Gastroesophageal sphincter (tissue), 4 donors: ENCODE results near the gene CCR7. TPM values are rescaled to one million over a fixed set of nuclear protein-coding genes. Genes with fewer than 3 reads are reported as not detected.
A peak's percentile ranks its signal among the peaks of the same experiment; 100 is the strongest.

Experiments used
- ATAC-seq: fragments of 150-250 bp; one replicate; pipeline ENCODE4 v1.9.1; 2016; ENCODE audit warnings: mild to moderate bottlenecking, moderate library complexity
- H3K27ac ChIP-seq, 4 donors: fragments of 200-600 bp; sonication (generic) in 3 of 4; 1 replicate in 3 of 4; 2 replicates in 1 of 4; pipeline ENCODE4 v1.5.1; 2016 to 2019
- H3K27me3 ChIP-seq: fragments of 200-600 bp; sonication (generic); one replicate; pipeline ENCODE4 v1.5.1; 2019
- H3K36me3 ChIP-seq, 2 donors: fragments of 200-600 bp; sonication (generic); one replicate each; pipeline ENCODE4 v1.5.1; 2019; ENCODE audit warnings: control low read depth in 1 of 2
- H3K4me1 ChIP-seq, 3 donors: fragments of 200-600 bp; sonication (generic); 1 replicate in 2 of 3; 2 replicates in 1 of 3; pipeline ENCODE4 v1.5.1; 2016 to 2019; ENCODE audit warnings: control low read depth in 2 of 3
- H3K4me3 ChIP-seq, 2 donors: fragments of 200-600 bp; sonication (generic); one replicate each; pipeline ENCODE4 v1.5.1; 2019; ENCODE audit warnings: mild to moderate bottlenecking in 1 of 2, moderate library complexity in 1 of 2
- H3K9me3 ChIP-seq, 3 donors: fragments of 200-600 bp; sonication (generic); one replicate each; pipeline ENCODE4 v1.5.1; 2017 to 2019; ENCODE audit warnings: control low read depth in 2 of 3
- CTCF ChIP-seq, 4 experiments: fragments of 200-600 bp in 2 of 4; fragments of 450-650 bp in 2 of 4; sonication (generic) in 1 of 4; IDR thresholded peaks; one replicate each; pipeline ENCODE4 v1.5.1; 2017 to 2019; ENCODE audit warnings: antibody characterized with exemption in 4 of 4, mild to moderate bottlenecking in 2 of 4, moderate library complexity in 2 of 4
- EP300 ChIP-seq: sonication (generic); formaldehyde crosslinking; IDR thresholded peaks from one replicate; pipeline ENCODE4 v1.6.1; 2017; ENCODE audit warnings: antibody characterized with exemption, mild to moderate bottlenecking
- POLR2A ChIP-seq, 2 donors: fragments of 450-650 bp; IDR thresholded peaks; one replicate each; pipeline ENCODE4 v1.6.1; 2017; ENCODE audit warnings: antibody characterized with exemption in 2 of 2, mild to moderate bottlenecking in 2 of 2, moderate library complexity in 1 of 2
- POLR2AphosphoS5 ChIP-seq: sonication (generic); formaldehyde crosslinking; IDR thresholded peaks from one replicate; pipeline ENCODE4 v1.6.1; 2017; ENCODE audit warnings: antibody characterized with exemption
- WGBS, 2 donors: methylation state at CpG; one replicate each; pipeline ENCODE4 v1.1.5; 2018; ENCODE audit warnings: low coverage in 1 of 2; 5-methylcytosine and 5-hydroxymethylcytosine counted together
- total RNA-seq, 4 donors: library from RNA; depleted of rRNA; stranded (reverse); fragments of >200 nt; gene quantifications; one replicate each; pipeline ENCODE4 v1.1.0, GENCODE V29; 2016

Gene CCR7
- total RNA-seq, 4 donors from 2014 or later, result 0.15 to 2.2 (median 0.35) TPM; not detected in 1

GRCh38 chr17:40535438-40535837 is 29.8 kb downstream of the CCR7 start:
- no peak for ATAC-seq
- WGBS, 2 donors, result 58 to 94% methylated on average over 3 to 4 of the region's 4 CpGs
- no peaks in the 10 kb centered on the region for H3K36me3 ChIP-seq
- no peaks in the 10 kb centered on the region for H3K9me3 ChIP-seq
- peak overlapping the region in 3 of 4 donors; percentile 58 to 88 (median 87) for H3K27ac ChIP-seq
- H3K27me3 ChIP-seq, result no peaks in the 10 kb centered on the region
- no peak overlapping the region for H3K4me3 ChIP-seq
- H3K4me1 ChIP-seq, result peaks cover 0 to 78% (median 38%) of the 10 kb centered on the region in 3 donors
- TF ChIP-seq POLR2A (IDR thresholded peaks at IDR 0.05), result no peak
- TF ChIP-seq EP300, result no peak
- TF ChIP-seq POLR2AphosphoS5, result no peak
- no peak for TF ChIP-seq CTCF (IDR thresholded peaks at IDR 0.05)

DNA sequence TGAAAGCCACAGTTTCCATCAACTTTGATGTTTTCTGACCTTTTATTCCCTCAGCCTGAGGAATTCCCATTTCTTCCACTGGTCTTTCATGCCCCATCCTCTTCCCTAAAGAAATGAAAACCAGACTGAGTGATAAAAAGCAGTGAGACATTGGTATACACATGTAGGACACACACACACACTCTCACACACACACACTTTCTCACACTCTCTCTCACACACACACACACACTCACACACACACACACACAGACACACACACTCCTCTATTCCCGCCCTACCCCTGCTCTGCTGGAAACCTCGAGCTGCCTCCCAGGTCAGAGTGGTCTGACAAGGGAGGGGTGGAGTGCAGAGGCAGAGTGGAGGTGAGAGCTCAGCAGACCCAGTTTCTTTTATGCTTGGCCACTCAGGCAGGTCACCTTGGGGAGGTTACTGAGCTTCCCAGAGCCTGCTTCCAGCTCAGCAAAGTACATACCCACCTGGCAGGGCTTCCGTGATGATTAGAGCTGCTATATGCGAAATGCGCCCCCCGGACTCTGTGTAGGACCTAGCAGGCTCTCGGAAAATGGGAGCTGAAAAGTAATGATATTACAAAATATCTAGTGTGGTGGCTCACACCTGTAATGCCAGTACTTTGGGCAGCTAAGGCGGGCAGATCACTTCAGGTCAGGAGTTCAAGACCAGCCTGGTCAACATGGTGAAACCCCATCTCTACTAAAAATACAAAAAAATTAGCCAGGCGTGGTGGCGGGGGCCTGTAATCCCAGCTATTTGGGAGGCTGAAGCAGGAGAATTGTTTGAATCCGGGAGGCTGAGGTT is 30.7 kb downstream of the CCR7 start:
- 97% methylated on average over 9 of the region's 11 CpGs; no CpG with 5 or more reads in 1 of the 2 donors for WGBS, 2 donors
- peaks cover 0 to 69% (median 36%) of the 10 kb centered on the region in 3 donors for H3K4me1 ChIP-seq
- no peak for TF ChIP-seq POLR2A (IDR thresholded peaks at IDR 0.05)
- no peak for TF ChIP-seq CTCF (IDR thresholded peaks at IDR 0.05)
- TF ChIP-seq EP300, result no peak
- TF ChIP-seq POLR2AphosphoS5, result no peak
- peak overlapping the region in 3 of 4 donors; percentile 11 to 55 (median 54) for H3K27ac ChIP-seq
- no peaks in the 10 kb centered on the region for H3K9me3 ChIP-seq
- no peaks in the 10 kb centered on the region for H3K27me3 ChIP-seq
- ATAC-seq, result no peak
- H3K4me3 ChIP-seq, result no peak overlapping the region
- no peaks in the 10 kb centered on the region for H3K36me3 ChIP-seq

DNA sequence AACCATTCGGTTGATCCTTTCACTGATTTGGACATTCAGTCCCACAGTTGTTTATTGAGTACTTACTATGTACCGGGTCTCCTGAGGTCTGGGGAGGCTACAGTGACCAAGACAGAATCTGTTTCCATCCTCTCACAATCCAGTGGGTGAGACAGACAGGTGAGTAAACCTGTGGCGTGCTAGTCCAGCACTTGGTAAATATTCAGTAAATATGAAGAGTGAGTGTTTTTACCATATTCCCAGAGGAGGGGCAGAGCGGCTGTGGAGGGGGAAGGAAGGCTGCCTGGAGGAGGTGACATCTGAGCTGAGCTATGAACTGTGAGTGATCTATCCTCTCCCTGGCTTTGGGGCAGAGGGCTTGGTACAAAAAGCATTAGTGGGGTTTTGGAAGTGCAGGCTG is 31.4 kb downstream of the CCR7 start:
- WGBS, 2 donors, result 46 to 63% methylated on average over 3 to 4 of the region's 4 CpGs
- no peaks in the 10 kb centered on the region for H3K9me3 ChIP-seq
- no peaks in the 10 kb centered on the region for H3K36me3 ChIP-seq
- H3K4me1 ChIP-seq, result peaks cover 0 to 64% (median 33%) of the 10 kb centered on the region in 3 donors
- TF ChIP-seq POLR2A (IDR thresholded peaks at IDR 0.05) (no peak), CTCF (IDR thresholded peaks at IDR 0.05) (no peak), EP300 (no peak), POLR2AphosphoS5 (no peak)
- H3K27me3 ChIP-seq, result no peaks in the 10 kb centered on the region
- peak overlapping the region in 3 of 4 donors; percentile 11 to 55 (median 54) for H3K27ac ChIP-seq
- ATAC-seq, result no peak
- no peak overlapping the region for H3K4me3 ChIP-seq

DNA sequence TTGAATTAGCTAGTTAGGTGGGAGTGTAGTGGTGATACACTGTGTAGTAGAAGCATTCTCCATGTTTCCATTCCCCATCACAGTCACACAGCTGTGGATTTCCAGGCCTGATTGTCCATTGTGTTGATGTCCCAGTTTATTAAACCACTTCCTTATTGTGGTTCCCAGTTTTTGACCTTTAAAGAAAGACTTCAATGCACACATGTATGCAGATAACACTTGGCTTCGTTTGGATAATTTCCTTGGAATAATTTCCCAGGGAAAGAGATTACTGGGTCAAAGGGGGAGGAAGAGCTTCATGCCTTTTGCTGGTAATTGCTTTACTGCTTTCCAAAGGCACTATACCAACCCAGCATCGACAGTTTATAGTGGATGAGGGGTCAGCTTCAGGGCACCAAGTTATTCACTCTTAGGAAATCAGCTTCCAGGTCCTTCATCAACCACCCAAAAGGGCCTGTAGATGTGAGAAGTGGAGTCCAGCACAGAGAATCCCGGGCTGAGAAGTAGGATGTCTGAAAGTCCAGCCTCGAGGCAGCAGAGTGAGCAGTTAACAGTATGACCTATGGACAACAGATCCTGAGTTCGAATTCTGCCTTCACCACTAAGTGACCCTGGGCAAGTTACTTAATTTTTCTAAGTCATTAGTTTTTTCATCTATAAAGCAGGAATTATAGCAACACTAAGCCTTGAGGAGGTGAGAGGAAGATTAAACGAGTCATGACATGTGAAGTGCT is 32.6 kb downstream of the CCR7 start:
- ATAC-seq, result no peak
- TF ChIP-seq POLR2A (IDR thresholded peaks at IDR 0.05), result no peak
- no peaks in the 10 kb centered on the region for H3K9me3 ChIP-seq
- no peak overlapping the region for H3K4me3 ChIP-seq
- peaks cover 0 to 53% (median 26%) of the 10 kb centered on the region in 3 donors for H3K4me1 ChIP-seq
- 44 to 50% methylated on average over 1 to 6 of the region's 6 CpGs for WGBS, 2 donors
- H3K36me3 ChIP-seq, result no peaks in the 10 kb centered on the region
- no peaks in the 10 kb centered on the region for H3K27me3 ChIP-seq
- H3K27ac ChIP-seq, result peak overlapping the region in 3 of 4 donors; percentile 21 to 47 (median 37)
